B cell (primary cell): ENCODE results near the gene SHC2.

Experiments
- CTCF ChIP-seq: fragments of 200-600 bp; IDR thresholded peaks from one replicate; pipeline ENCODE4 v1.8.0; 2022; ENCODE audit warnings: antibody characterized with exemption, mild to moderate bottlenecking
- EZH2 ChIP-seq: IDR thresholded peaks from 2 replicates; pipeline ENCODE4 v1.6.1; 2012; ENCODE audit warnings: borderline replicate concordance, low read depth, mild to moderate bottlenecking, moderate library complexity, low read length; ENCODE audit not compliant: insufficient read depth, poor library complexity, severe bottlenecking

GRCh38 chr19:470701-471100 lies 9.9 kb upstream of the SHC2 start:
- TF ChIP-seq CTCF (no peak), EZH2 (no peak)
